GM21360 (cell line): ENCODE measurements around the gene ERICH4.
A peak's percentile ranks its signal among the peaks of the same experiment; 100 is the strongest.
"Not testable (repeated sequence)": the region's sequence is repeated elsewhere in the genome, so short reads cannot be mapped to it uniquely, and the experiment has no call there.

Source experiments
- ATAC-seq: cut with Tn5 transposase; IDR thresholded peaks from one replicate; pipeline ENCODE4 v1.9.1; 2021; ENCODE audit warnings: mild to moderate bottlenecking, moderate library complexity; ENCODE audit not compliant: unreplicated experiment

The ERICH4 gene

DNA sequence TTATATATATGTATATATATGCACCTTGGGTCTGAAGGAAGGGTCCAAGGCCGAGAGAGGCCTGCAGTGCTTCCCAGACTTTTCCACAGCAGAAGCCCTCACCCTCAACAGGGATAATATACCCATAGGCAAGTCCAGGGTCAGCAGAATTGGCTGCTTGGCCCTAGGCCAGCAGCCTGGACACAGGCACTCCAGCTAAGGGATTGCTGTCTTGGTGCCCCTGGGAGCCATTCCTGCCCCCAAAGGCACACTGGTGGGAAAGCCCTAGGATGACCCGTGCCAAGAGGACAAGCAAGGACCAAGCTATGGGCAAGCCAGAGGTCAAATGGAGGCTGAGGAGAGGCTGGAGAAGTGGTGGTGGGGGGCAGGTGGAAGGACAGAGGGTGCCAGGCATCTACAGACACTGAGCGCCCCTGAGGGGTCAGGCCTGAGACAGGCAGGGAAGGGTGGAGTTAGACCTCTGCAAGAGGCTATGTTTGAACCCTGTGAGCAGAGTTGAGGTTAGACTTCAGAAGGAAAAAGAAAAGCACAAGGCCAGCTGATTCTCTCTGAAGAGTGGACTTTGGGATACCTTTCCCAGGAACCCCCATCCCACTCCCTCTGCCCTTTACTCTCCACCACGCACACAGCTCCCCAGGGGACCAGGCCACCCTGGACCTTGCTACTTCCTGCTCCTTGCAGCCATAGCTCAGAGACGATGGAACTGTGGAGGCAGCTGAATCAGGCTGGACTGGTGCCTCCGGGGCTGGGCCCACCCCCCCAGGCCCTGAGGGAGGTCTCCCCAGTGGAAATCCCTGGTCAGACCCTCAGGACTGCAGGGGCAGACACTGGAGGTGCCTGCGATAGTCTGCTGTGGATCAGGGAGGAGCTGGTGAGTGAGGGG lies at the start of gene ERICH4:
Gene ERICH4 (plus strand): TSS at position 684 of the 883 bp plus-strand sequence. CDS start 14 bp downstream, at position 698.
- no peak for ATAC-seq

- ATAC-seq, result no peak
These were observed 47.6 kb upstream of the ERICH4 start for GRCh38 chr19:41395355-41395754.

GRCh38 chr19:41397086-41398049 lies 45.6 kb upstream of the ERICH4 start, which contains the start of the genes BCKDHA and EXOSC5:
TSS of gene BCKDHA (plus strand) at chr19:41397818. CDS start at chr19:41397828, 10 bp downstream.
TSS of gene EXOSC5 (minus strand) at chr19:41397359. CDS start at chr19:41397328, 31 bp downstream.
- peak; percentile 78 for ATAC-seq

DNA sequence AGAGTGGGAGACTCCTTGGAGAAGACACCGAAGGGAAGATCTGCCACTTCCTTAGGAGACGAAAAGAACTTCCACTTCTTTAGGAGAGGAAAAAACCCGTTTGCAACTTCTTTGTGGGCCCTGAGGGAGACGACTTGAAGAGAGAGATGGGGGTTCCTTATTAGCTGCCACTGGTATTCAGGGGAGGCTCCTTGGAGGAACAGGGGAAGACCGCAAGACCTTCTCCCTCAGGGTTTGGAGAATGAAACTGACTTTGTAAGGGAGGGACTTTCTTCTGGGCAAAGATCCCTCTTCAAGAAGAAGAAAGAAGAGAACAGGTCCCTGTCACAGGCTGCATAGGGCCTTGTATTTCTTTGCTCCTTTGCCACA lies 44.9 kb upstream of the ERICH4 start:
- ATAC-seq, result no peak

- no peak for ATAC-seq
These were observed 44.4 kb upstream of the ERICH4 start for GRCh38 chr19:41398598-41398997.

DNA sequence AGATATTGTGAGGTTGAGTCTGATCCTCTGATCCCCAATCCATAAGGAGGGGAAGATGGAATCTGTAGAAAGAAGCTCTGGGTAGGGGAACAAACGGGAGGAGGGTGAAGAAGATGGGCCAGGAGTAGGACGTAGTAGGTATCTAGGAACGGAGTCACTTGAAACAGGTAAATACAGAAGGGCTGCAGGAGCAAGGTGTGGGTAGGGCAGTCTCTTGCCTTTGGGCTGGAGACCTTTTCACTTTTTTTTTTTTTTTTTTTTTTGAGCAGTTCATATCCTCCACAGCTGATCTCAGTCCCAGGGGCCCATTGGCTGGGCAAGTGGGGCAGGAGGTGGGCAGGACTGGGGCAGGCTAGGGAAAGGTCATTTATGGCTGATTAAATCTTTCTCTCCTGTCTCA lies 43.9 kb upstream of the ERICH4 start:
- ATAC-seq, result no peak

- no peak for ATAC-seq
These were observed 43.4 kb upstream of the ERICH4 start for GRCh38 chr19:41399525-41399924.

DNA sequence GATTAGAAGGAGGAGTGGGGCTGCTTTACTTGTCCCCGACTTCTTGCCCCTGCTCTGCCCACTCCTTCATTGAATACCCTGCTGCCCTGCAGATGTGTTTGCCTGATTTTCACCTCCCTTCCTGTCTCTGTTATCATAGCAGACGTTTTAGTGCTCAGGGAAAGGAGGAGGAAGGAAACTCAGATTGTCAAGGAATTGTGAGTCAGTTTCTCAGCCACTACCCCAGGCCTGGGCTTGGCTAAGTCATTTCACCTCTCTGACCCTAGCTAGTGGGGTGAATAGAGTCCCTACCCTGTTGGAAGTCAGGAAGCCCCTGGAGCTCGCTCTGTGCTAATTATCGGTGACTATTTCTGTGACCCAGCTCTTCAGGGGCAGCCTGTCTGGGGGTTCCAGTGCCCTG lies 41.5 kb upstream of the ERICH4 start:
- ATAC-seq, result no peak

- ATAC-seq, result no peak
These were observed 40.9 kb upstream of the ERICH4 start for GRCh38 chr19:41402010-41402409.

DNA sequence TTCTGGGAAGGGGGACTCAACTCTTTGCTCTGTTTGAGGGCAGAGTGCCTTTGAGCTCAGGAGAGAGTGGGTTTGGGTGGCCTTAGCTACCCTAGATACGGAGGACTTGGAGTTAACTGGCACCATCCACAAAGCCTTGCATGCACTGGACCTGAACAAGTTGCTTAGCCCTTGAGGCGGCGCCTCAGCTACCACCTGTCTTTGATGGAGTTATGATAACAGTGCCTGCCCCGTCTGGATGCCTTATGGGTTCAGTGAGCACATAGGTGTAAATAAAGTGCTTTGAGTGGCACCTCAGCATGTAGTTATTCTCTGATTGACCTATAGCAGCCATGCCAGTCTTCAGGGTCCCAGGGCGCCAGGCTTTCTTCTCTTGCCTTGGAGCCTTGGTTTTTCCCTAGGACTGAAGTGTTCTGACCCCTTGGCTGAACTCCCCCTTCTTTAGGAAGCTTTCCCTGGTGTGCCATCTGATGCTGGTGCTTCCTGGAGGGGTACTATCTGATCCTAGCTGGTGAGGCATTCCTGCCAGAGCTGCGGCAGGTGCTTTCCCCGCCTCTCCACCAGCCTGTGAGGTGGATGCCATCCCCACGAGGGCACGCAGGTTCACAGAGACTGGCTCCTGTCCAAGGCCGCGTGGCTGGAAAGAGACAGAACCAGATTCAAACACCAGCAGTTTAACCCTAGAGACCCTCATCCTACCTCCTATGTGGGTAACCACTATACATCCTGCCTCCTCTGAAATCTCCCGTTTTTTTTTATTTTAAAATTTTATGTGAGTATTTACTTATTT lies 39.6 kb upstream of the ERICH4 start:
- ATAC-seq, result no peak

GRCh38 chr19:41405776-41406175 lies 37.2 kb upstream of the ERICH4 start:
- ATAC-seq, result no peak

DNA sequence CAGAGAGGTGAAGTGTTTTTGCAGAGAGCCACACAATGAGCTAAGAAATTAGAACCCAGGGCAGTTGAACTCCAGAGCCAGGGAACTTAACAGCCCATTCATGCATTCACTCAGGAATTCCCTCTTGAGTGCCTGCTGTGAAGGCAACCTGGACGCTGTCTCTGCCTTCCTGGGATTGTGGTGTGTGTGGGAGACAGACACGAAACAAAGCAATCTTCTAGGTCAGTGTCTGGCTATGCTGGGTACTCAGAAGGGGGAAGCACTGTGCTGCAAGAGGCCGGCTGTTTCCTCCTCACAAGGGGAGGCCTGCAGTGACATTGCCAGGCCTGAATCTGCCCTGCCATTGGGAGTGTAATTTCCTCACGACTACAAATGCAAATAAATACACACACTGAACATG lies 35.7 kb upstream of the ERICH4 start:
- no peak for ATAC-seq

- no peak for ATAC-seq
These were observed 34.7 kb upstream of the ERICH4 start for GRCh38 chr19:41408256-41408655.

DNA sequence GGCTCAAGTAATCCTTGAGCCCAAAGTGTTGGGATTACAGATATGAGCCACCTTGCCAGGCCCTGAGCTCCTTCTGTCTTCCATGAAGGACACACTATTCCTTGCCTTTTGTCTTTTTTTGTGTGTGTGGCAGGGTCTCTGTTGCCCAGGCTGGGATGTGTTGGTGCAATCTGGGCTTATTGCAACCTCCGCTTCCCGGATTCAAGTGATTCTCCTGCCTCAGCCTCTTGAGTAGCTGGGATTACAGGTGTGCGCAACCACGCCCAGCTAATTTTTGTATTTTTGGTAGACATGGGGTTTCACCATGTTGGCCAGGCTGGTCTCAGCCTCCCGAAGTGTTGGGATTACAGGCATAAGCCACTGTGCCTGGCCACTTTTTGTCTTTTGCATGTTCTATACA lies 34.1 kb upstream of the ERICH4 start:
- not testable (repeated sequence) for ATAC-seq

GRCh38 chr19:41409288-41409687 lies 33.7 kb upstream of the ERICH4 start:
- no peak for ATAC-seq

- ATAC-seq, result no peak
These were observed 32.5 kb upstream of the ERICH4 start for GRCh38 chr19:41410336-41411054.

- ATAC-seq, result no peak
These were observed 31.6 kb upstream of the ERICH4 start for GRCh38 chr19:41411100-41411967.

- ATAC-seq, result no peak
These were observed 31.0 kb upstream of the ERICH4 start for GRCh38 chr19:41411968-41412265.

GRCh38 chr19:41412953-41413352 lies 30.0 kb upstream of the ERICH4 start:
- no peak for ATAC-seq
